Measurements from ENCODE around the gene MYO16.
"Not testable (repeated sequence)": the region's sequence is repeated elsewhere in the genome, so short reads cannot be mapped to it uniquely, and the experiment has no call there.

The MYO16 gene

GRCh38 chr13:108747843-108748242, 118.4 kb downstream of the MYO16 start:
- no peak for ATAC-seq

DNA sequence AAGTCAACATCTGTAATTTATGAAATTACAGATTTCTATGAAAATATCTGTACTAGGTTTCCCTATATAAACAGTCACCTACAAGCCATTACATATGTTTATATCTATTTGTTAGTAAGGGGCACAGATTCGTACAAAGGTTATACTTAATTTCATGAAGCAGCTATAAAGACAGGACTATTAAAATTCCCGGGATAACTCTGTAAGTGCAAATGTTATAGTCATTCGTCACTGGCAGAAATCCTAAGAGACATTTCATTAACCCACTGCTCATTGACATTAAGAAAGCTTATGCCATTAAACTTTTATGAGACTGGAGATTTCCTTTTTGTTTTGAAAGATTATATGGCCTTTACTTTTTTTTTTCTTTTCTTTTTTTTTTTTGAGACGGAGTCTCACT, 122.9 kb downstream of the MYO16 start:
- no peak for ATAC-seq

- ATAC-seq: peak in 1 of 2 donors; percentile 38
Measured at GRCh38 chr13:108755083-108755482, 125.7 kb downstream of the MYO16 start.

GRCh38 chr13:108760129-108760528, 130.7 kb downstream of the MYO16 start:
- no peak for ATAC-seq

GRCh38 chr13:108760541-108760940, 131.1 kb downstream of the MYO16 start:
- no peak for ATAC-seq

- no peak for ATAC-seq
Measured at GRCh38 chr13:108768035-108768434, 138.6 kb downstream of the MYO16 start.

- no peak for ATAC-seq
Measured at GRCh38 chr13:108769213-108770070, 140.0 kb downstream of the MYO16 start.

GRCh38 chr13:108775597-108775996, 146.2 kb downstream of the MYO16 start:
- ATAC-seq: no peak

DNA sequence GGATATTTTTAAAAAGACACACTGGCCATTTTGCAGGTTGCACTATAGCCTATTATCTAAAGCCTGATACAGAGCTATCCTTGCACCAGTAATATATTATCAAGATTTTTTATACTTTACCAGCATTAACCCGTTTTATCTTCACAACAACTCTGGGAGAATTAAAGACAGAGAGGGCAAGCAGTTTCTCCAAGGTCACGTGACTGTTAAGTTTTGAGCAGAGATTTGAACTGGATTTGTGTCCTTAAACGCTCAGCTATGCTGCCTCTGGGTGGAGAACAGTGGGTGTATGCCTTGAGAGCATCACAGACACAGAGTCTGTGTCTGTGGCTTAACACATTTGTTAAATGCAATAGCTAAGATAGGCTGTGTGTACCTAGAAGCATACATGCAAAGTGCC, 147.2 kb downstream of the MYO16 start:
- no peak for ATAC-seq

DNA sequence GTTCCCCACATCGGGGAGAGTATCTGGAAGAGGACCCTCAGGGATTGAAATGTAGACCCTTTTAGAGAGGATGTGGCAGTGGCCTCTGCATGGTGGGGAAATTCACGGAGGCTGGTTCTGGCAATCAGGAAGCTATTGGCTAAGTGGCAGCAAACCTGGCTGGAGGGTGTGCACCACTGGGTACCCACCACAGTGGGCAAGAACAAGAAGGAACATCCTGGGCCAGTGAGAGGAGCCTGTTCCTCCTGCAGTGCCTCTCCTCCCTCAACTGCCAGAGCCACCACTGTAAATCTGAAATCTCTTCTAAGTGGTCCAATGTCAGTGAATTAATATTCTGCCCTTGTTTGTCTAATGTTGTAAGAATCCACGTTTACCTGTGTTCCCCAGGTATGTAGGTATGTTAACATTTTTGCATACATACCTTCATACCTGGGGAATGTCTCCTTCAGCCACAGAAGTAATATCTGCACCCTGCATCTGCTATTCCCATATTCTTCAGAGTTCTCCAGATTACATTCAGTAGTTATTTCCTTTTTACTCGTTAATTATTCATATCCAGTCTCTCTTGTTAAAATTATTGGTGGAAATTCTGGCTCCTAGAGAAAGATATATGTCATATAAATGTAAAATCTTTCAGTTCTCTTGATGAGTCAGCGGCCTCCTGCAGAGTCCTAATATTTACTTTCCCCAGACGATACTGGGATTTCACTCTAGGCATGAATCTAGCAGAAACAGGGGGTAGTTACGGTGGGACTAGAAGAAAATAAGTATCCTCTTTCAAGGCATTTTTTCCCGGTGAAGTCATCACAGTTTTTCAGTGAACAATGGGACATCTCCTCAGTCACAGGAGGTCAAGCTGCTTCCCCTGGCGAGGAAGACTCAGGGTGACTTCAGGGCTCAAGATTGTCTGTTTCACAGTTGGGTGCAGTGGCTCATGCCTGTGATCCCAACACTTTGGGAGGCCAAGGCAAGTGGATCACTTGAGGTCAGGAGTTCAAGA, 148.3 kb downstream of the MYO16 start:
- ATAC-seq: no peak

GRCh38 chr13:108779308-108779707, 149.9 kb downstream of the MYO16 start:
- ATAC-seq: no peak

DNA sequence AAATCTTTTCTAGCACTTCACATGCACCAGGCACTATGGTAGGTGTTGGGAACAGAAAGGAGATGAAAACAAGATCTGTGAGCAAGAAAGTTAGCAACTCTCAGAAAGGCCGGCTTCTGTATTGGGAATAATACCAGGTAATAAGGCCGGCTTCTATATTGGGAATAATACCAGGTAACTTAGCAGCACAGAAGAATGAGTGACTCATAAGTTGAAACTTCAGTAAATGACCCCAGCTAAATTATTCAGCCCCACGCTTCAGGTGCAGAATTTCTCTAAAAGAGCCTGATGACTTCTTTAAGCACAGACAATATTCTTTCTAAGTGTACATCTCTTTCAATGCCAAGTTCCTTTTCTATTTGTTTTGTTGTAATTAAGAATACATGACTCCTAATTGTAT, 151.3 kb downstream of the MYO16 start:
- ATAC-seq: no peak

GRCh38 chr13:108781312-108781711, 151.9 kb downstream of the MYO16 start:
- no peak for ATAC-seq

DNA sequence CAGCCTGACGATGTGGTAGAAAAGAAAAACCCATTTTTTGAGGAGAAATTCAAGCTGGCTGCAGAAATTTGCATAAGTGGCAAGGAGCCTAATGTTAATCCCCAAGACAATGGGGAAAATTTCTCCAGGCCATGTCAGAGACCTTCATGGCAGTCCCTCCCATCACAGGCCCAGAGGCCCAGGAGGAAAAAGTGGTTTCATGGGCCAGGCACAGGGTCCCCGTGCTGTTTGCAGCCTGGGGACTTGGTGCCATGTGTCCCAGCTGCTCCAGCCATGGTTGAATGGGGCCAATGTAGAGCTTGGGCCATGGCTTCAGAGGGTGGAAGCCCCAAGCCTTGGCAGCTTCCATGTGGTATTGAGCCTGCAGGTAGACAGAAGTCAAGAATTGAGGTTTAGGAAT, 153.1 kb downstream of the MYO16 start:
- not testable (repeated sequence) for ATAC-seq

DNA sequence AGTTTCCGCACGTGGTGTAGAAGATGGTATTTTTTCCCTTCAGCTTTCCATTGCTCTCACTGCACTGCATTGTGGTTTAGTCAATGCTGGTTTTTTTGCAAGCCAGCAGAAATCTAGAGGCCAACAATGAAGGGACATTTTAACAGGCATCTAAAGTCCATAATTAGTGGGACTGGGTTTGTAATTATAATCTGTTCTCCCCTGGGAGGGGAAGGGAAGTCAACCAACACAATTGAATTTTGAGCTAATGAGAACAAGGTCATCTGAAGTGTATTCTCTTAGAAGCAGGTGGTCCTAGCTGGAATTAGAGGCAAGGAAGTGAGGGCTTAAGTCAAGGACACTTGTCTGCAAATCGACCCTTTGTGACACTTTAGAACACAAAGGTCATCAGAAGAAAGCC, 156.4 kb downstream of the MYO16 start:
- no peak for ATAC-seq

- no peak for ATAC-seq
Measured at GRCh38 chr13:108786456-108787200, 157.2 kb downstream of the MYO16 start.

GRCh38 chr13:108787700-108788414, 158.4 kb downstream of the MYO16 start:
- no peak for ATAC-seq

GRCh38 chr13:108789476-108789875, 160.1 kb downstream of the MYO16 start:
- no peak for ATAC-seq

- no peak for ATAC-seq
Measured at GRCh38 chr13:108795841-108796240, 166.4 kb downstream of the MYO16 start.

GRCh38 chr13:108797354-108797753, 167.9 kb downstream of the MYO16 start:
- ATAC-seq: no peak

GRCh38 chr13:108807841-108808240, 178.4 kb downstream of the MYO16 start:
- ATAC-seq: no peak

- no peak for ATAC-seq
Measured at GRCh38 chr13:108812165-108812564, 182.8 kb downstream of the MYO16 start.

Data from activated CD4-positive, CD25-positive, alpha-beta regulatory T cell treated with anti-CD3 and anti-CD28 coated beads, Interleukin-2, amount 50 U/mL, for 24 hours (primary cell).